ENCODE results near the gene PCYOX1L. TPM values are rescaled to one million over a fixed set of nuclear protein-coding genes. Genes with fewer than 3 reads are reported as not detected.
A peak's percentile ranks its signal among the peaks of the same experiment; 100 is the strongest.

PCYOX1L gene
- total and polyA plus RNA-seq, 9 of the 15 experiments (the other 6 are each of a cell fraction or from before 2014, with no cell fraction given), result 2.3 to 17.9 (median 6.0) TPM

DNA sequence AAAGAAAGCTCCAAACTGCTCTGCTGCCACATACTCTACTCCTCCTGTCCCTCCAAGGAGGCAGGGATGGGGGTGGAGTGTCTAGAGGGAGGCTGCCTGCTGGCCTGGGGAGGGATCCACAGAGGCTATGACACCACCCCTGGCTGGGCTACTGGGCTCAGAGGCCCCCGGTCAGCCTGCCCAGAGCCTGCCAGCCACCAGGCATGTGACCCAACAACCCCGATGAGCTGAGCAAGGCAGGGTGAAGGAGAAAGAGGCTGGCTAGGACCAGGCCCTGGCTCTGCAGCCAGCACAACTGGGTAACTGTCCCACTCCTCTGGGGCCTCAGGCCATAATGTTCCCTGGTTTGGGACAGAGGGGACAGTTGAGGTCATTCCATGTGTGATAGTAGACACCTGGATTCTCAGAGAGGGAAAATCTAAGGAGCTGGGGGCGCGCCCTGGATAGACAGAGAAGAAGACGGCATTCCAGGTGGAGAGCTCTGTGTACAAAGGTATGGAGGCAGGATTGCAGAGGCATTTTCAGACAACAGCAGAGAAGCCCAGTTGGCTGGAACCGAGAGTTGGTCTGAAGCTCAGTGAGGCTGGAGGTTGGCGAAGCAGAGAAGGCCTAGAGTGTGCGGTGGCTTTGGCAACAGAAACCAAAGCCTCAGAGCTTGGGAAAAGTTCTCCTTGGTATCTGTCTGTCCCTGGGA is 55.1 kb downstream of the PCYOX1L start:
- no peaks in the 10 kb centered on the region for H3K36me3 ChIP-seq (ENCODE audit: control insufficient read depth, insufficient read depth, low read length)
- no peak overlapping the region for H3K4me3 ChIP-seq
- in situ Hi-C loops (cut with MboI) (no loop called here), intact Hi-C loops (cut with micrococcal nuclease) (no loop called here)
- no peaks in the 10 kb centered on the region for H4K20me1 ChIP-seq (replicated peaks; ENCODE audit: control insufficient read depth, insufficient read depth, low read length)
- no peak overlapping the region for H3K27ac ChIP-seq (ENCODE audit: extremely low read depth, low read depth, low read length)
- DNase-seq (ENCODE audit: extremely low read depth in 1 of 4, low spot score in 3 of 4) (no peak), ATAC-seq (peak; percentile 30; the same call in 2 of the 3 replicates), FAIRE-seq (no peak)
- H3K79me2 ChIP-seq (ENCODE audit: control insufficient read depth, insufficient read depth, low read length), result no peaks in the 10 kb centered on the region
- H3K9me1 ChIP-seq (ENCODE audit: control insufficient read depth, insufficient read depth, low read length), result no peaks in the 10 kb centered on the region
- no peak overlapping the region; the same call in 1 of the 2 replicates for H2AFZ ChIP-seq (ENCODE audit: low read depth, low read length)
- no peaks in the 10 kb centered on the region for H3K9me3 ChIP-seq (replicated peaks; ENCODE audit: control insufficient read depth, insufficient read depth, low read depth, low read length)
- H3K27me3 ChIP-seq (ENCODE audit: control insufficient read depth in 2 of 2, insufficient read depth in 2 of 2, low read length in 2 of 2), result peaks cover 0 to 8% of the 10 kb centered on the region in 2 experiments; a peak in 1 of 5 replicates
- ChIA-PET POLR2A (interaction anchor here (0.9 to 1.0 kb wide), 3 partner anchors 8 to 19 kb away, joined by 3 to 4 read pairs (median 3); no protein-coding TSS in a partner anchor), CTCF (ENCODE audit: low intra/inter-chr PET ratio) (no interaction called here)
- no peak overlapping the region for H3K4me2 ChIP-seq (ENCODE audit: insufficient read depth, low read length)
- peaks cover 0 to 4% of the 10 kb centered on the region in 2 experiments; a peak in 2 of 5 replicates for H3K4me1 ChIP-seq (replicated peaks in 1 of 2; ENCODE audit: control insufficient read depth in 2 of 2, insufficient read depth in 2 of 2, low read length in 2 of 2)
- BruUV-seq (replicated peaks), result no TSS peak
- H3K9ac ChIP-seq (ENCODE audit: insufficient read depth in 1 of 2, low read depth in 2 of 2, low read length in 2 of 2), result 0 out of 4 replicates have a peak overlapping the region, but pooled peaks of 1 of the 2 experiments have one; percentile 14
- WGBS (ENCODE audit: insufficient coverage, low coverage, missing lambda C conversion rate), result 66% methylated on average over 8 of the region's 8 CpGs
- TF ChIP-seq, protein P1, sequence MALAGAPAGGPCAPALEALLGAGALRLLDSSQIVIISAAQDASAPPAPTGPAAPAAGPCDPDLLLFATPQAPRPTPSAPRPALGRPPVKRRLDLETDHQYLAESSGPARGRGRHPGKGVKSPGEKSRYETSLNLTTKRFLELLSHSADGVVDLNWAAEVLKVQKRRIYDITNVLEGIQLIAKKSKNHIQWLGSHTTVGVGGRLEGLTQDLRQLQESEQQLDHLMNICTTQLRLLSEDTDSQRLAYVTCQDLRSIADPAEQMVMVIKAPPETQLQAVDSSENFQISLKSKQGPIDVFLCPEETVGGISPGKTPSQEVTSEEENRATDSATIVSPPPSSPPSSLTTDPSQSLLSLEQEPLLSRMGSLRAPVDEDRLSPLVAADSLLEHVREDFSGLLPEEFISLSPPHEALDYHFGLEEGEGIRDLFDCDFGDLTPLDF (CRISPR knock-in tag; IDR thresholded peaks at IDR 0.05), result no peak
- TF ChIP-seq MCM7 (IDR thresholded peaks at IDR 0.05) (no peak), CBFA2T2 (conservative IDR thresholded peaks at IDR 0.05) (no peak), NONO (IDR thresholded peaks at IDR 0.05; ENCODE audit: low read depth in 2 of 2, low read length in 1 of 2) (no peak), HOXB6 (CRISPR knock-in tag; IDR thresholded peaks at IDR 0.05; ENCODE audit: borderline replicate concordance) (no peak), KLF1 (tag; IDR thresholded peaks at IDR 0.05) (no peak), ZZZ3 (IDR thresholded peaks at IDR 0.05) (no peak), GABPA (tag; conservative IDR thresholded peaks at IDR 0.05; ENCODE audit: low read depth) (no peak), PHB (CRISPR knock-in tag; IDR thresholded peaks at IDR 0.05) (no peak), RFX5 (IDR thresholded peaks at IDR 0.05; ENCODE audit: low read depth, low read length) (no peak), SMARCA4 (IDR thresholded peaks at IDR 0.05) (no peak), ATF7 (IDR thresholded peaks at IDR 0.05) (no peak), ZNF121 (CRISPR knock-in tag; conservative IDR thresholded peaks at IDR 0.05) (no peak), JUND (IDR thresholded peaks at IDR 0.05; ENCODE audit: borderline replicate concordance, low read depth, low read length) (no peak), JUND (tag; IDR thresholded peaks at IDR 0.05; ENCODE audit: borderline replicate concordance, low read depth, low read length) (no peak)
- TF ChIP-seq, protein P2, sequence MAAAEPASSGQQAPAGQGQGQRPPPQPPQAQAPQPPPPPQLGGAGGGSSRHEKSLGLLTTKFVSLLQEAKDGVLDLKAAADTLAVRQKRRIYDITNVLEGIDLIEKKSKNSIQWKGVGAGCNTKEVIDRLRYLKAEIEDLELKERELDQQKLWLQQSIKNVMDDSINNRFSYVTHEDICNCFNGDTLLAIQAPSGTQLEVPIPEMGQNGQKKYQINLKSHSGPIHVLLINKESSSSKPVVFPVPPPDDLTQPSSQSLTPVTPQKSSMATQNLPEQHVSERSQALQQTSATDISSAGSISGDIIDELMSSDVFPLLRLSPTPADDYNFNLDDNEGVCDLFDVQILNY (CRISPR knock-in tag; IDR thresholded peaks at IDR 0.05), result no peak
- TF ChIP-seq, protein P3, sequence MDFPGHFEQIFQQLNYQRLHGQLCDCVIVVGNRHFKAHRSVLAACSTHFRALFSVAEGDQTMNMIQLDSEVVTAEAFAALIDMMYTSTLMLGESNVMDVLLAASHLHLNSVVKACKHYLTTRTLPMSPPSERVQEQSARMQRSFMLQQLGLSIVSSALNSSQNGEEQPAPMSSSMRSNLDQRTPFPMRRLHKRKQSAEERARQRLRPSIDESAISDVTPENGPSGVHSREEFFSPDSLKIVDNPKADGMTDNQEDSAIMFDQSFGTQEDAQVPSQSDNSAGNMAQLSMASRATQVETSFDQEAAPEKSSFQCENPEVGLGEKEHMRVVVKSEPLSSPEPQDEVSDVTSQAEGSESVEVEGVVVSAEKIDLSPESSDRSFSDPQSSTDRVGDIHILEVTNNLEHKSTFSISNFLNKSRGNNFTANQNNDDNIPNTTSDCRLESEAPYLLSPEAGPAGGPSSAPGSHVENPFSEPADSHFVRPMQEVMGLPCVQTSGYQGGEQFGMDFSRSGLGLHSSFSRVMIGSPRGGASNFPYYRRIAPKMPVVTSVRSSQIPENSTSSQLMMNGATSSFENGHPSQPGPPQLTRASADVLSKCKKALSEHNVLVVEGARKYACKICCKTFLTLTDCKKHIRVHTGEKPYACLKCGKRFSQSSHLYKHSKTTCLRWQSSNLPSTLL (IDR thresholded peaks at IDR 0.05), result no peak

All from K562 (cell line).